Measurements from ENCODE around the gene CEACAM19.

CEACAM19 gene

DNA sequence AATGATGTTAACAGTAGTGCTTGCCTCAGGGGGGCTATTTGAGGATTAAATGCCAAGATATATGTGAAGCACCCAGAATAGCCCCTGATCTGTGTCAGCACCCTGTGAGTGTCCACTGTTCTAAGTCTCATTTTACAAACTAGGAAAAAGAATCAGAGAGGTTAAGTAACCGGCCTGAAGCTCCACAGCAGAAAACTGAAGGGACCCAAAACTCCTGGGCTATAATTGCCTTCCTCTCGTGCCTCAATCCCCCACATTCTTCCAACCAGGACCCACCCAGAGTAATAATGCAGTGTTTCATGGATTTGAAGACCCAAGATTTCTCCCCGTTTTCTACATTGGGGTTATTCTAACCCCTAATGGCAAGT, 25.2 kb upstream of the CEACAM19 start:
- TF ChIP-seq, protein P1, sequence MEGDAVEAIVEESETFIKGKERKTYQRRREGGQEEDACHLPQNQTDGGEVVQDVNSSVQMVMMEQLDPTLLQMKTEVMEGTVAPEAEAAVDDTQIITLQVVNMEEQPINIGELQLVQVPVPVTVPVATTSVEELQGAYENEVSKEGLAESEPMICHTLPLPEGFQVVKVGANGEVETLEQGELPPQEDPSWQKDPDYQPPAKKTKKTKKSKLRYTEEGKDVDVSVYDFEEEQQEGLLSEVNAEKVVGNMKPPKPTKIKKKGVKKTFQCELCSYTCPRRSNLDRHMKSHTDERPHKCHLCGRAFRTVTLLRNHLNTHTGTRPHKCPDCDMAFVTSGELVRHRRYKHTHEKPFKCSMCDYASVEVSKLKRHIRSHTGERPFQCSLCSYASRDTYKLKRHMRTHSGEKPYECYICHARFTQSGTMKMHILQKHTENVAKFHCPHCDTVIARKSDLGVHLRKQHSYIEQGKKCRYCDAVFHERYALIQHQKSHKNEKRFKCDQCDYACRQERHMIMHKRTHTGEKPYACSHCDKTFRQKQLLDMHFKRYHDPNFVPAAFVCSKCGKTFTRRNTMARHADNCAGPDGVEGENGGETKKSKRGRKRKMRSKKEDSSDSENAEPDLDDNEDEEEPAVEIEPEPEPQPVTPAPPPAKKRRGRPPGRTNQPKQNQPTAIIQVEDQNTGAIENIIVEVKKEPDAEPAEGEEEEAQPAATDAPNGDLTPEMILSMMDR (conservative IDR thresholded peaks at IDR 0.05; ENCODE audit: control insufficient read depth, insufficient read depth, low read depth, low read length) = no peak
- no peak overlapping the region for H3K4me3 ChIP-seq (ENCODE audit: control insufficient read depth, low read depth, low read length)

DNA sequence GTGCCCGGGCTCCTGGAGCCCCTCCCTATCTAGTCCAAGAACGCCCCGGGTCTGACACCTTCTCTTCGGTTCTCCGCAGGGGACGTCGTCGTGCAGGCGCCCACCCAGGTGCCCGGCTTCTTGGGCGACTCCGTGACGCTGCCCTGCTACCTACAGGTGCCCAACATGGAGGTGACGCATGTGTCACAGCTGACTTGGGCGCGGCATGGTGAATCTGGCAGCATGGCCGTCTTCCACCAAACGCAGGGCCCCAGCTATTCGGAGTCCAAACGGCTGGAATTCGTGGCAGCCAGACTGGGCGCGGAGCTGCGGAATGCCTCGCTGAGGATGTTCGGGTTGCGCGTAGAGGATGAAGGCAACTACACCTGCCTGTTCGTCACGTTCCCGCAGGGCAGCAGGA, 24.1 kb upstream of the CEACAM19 start:
- DNase-seq (ENCODE audit: low read depth) = no peak
- no peak overlapping the region for H3K4me3 ChIP-seq (ENCODE audit: control insufficient read depth, low read depth, low read length)
- TF ChIP-seq, protein P1 (conservative IDR thresholded peaks at IDR 0.05; ENCODE audit: control insufficient read depth, insufficient read depth, low read depth, low read length) = no peak

More for the DNA sequence above, 25.2 kb upstream of the CEACAM19 start:
- no peak for DNase-seq (ENCODE audit: low read depth)

DNA sequence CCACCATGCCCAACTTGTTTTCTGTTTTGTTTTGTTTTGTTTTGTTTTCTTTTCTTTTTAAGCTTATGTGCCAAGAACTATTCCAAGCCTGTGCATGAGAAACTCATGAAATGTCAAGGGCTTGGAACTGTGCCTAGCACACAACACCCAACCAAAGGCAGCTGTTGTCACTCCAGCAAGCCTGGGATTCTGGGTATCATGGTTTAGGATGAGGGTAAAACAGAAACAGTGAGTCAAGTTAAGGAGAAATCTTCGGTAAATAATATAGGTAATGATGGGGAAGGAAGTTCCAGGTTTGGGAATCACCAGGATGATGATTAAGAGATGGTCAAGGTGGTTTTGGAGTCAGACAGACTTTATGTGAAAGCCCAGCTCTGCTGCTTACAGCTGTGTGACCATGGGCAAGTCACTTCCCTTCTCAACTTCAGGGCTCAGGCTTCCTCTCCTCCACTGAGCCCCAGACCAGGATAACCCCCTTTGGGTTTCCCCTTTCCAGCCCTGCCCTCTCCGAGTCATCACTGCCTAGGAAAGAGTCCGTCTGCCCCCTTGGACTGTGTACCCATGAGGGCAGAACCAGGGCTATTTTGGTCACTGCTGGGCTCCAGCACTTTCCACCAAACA, 22.5 kb upstream of the CEACAM19 start:
- H3K4me3 ChIP-seq (ENCODE audit: control insufficient read depth, low read depth, low read length) = no peak overlapping the region
- DNase-seq (ENCODE audit: low read depth) = peak; percentile 55
- TF ChIP-seq, protein P1 (conservative IDR thresholded peaks at IDR 0.05; ENCODE audit: control insufficient read depth, insufficient read depth, low read depth, low read length) = no peak

DNA sequence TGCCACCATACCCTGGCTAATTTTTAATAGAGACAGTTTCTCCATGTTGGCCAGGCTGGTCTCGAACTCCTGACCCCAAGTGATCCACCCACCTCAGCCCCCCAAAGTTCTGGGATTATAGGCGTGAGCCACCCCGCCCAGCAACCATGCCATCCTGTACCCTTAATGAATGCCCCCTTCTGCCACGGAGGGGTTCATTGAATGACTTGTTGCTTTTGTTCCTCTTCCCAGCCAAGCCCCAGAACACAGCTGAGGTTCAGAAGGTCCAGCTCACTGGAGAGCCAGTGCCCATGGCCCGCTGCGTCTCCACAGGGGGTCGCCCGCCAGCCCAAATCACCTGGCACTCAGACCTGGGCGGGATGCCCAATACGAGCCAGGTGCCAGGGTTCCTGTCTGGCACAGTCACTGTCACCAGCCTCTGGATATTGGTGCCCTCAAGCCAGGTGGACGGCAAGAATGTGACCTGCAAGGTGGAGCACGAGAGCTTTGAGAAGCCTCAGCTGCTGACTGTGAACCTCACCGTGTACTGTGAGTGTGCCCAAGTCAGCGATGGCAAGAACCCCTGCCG, 21.6 kb upstream of the CEACAM19 start:
- DNase-seq (ENCODE audit: low read depth) = no peak
- TF ChIP-seq, protein P1 (conservative IDR thresholded peaks at IDR 0.05; ENCODE audit: control insufficient read depth, insufficient read depth, low read depth, low read length) = no peak
- no peak overlapping the region for H3K4me3 ChIP-seq (ENCODE audit: control insufficient read depth, low read depth, low read length)

DNA sequence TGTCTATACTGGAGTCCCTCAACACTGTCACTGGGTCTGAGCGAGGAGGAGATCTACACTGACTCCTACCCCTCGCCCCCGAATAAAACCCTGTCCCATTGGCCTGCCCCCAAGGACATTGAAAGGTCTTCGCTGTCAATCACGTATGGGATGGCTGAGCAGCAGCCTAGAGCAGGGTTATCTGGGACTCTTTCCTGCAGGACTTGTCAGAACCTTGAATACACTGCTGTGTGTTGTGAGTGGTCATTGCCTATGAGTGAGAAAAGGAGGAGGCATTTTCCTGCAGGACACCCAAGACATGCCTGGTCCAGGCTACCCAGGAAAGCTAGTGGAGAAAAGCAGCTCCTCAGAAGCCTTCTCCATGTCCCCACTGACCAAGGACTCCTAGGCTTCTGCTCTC, 17.9 kb upstream of the CEACAM19 start:
- TF ChIP-seq, protein P1 (conservative IDR thresholded peaks at IDR 0.05; ENCODE audit: control insufficient read depth, insufficient read depth, low read depth, low read length) = no peak
- H3K4me3 ChIP-seq (ENCODE audit: control insufficient read depth, low read depth, low read length) = no peak overlapping the region

DNA sequence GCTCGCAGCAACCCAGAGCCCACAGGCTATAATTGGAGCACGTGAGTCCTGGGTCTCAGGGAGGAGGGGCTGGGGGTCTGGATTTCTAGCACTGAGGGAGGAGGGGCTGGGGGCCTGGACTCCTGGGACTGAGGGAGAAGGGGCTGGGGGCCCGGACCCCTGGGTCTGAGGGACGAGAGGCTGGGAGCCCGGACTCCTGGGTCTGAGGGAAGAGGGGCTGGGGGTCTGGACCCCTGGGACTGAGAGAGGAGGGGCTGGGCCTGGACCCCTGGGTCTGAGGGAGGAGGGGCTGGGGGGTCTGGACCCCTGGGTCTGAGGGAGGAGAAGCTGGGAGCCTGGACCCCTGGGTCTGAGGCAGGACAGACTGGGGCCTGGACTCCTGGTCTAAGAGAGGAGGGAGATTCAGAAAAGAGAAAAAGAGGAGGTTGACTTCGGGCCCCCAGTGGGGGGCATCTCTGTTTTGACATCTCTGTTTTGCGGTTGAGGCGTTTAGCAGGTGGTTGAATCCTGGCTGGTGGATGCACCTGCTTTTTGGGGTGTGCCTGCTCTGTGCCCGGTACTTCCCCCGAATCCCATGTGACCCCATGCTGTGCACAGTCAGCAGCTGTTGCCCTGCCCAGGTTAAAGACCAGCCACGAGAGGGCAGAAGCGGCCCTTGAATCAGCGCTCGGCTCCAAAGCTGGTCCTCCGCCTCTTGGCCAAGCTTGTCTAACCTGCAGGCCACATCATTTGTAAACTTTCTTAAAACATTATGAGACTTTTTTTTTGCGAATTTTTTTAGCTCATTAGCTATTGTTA, 17.1 kb upstream of the CEACAM19 start:
- peak; percentile 41 for DNase-seq (ENCODE audit: low read depth)
- no peak overlapping the region for H3K4me3 ChIP-seq (ENCODE audit: control insufficient read depth, low read depth, low read length)
- TF ChIP-seq, protein P1 (conservative IDR thresholded peaks at IDR 0.05; ENCODE audit: control insufficient read depth, insufficient read depth, low read depth, low read length) = peak; percentile 26

More for the DNA sequence above, 17.9 kb upstream of the CEACAM19 start:
- no peak for DNase-seq (ENCODE audit: low read depth)
